Measurements from ENCODE around the gene TLX3.

- no peak for TF ChIP-seq CTCF (IDR thresholded peaks at IDR 0.05)
- TF ChIP-seq ZFX (IDR thresholded peaks at IDR 0.05; ENCODE audit: borderline replicate concordance) = no peak
Measured at GRCh38 chr5:171295299-171295698, 13.7 kb upstream of the TLX3 start.

Measured in 22Rv1 (cell line).